HepG2 (cell line): Measurements from ENCODE around the gene WDR6. TPM values are rescaled to one million over a fixed set of nuclear protein-coding genes. Genes with fewer than 3 reads are reported as not detected.
A peak's percentile ranks its signal among the peaks of the same experiment; 100 is the strongest.

ENCODE experiments used
- BHLHE40 ChIP-seq: IDR thresholded peaks from 2 replicates; pipeline ENCODE4 v1.6.1; 2011; ENCODE audit warnings: low read length, improper control_type of control experiment
- CENPX ChIP-seq: sonication (generic); formaldehyde crosslinking; IDR thresholded peaks from 2 replicates; pipeline ENCODE4 v1.9.0; 2021; ENCODE audit warnings: mild to moderate bottlenecking, missing genetic modification reagents, moderate library complexity
- IRF9 ChIP-seq: sonication (generic); formaldehyde crosslinking; IDR thresholded peaks from 2 replicates; pipeline ENCODE4 v1.8.0; 2022; ENCODE audit warnings: missing genetic modification reagents, mild to moderate bottlenecking, borderline replicate concordance
- IRX3 ChIP-seq: sonication (generic); formaldehyde crosslinking; IDR thresholded peaks from 2 replicates; pipeline ENCODE4 v1.8.1; 2023; ENCODE audit warnings: mild to moderate bottlenecking, low read depth, missing genetic modification reagents, borderline replicate concordance
- KLF11 ChIP-seq: IDR thresholded peaks from 2 replicates; pipeline ENCODE4 v1.6.1; 2016; ENCODE audit warnings: missing compliant biosample characterization
- MBD4 ChIP-seq: IDR thresholded peaks from 2 replicates; pipeline ENCODE4 v1.6.1; 2012; ENCODE audit warnings: low read length, inconsistent platforms, borderline replicate concordance
- SNAPC4 ChIP-seq: sonication (generic); formaldehyde crosslinking; IDR thresholded peaks from 2 replicates; pipeline ENCODE4 v1.4.0; 2020; ENCODE audit warnings: mild to moderate bottlenecking, missing genetic modification reagents
- STAG1 ChIP-seq: sonication (generic); formaldehyde crosslinking; IDR thresholded peaks from 2 replicates; pipeline ENCODE4 v1.4.0; 2020; ENCODE audit warnings: missing genetic modification reagents
- ZBTB14 ChIP-seq: sonication (generic); formaldehyde crosslinking; IDR thresholded peaks from 2 replicates; pipeline ENCODE4 v1.4.0; 2020; ENCODE audit warnings: missing genetic modification reagents
- ZFP36L1 ChIP-seq: sonication (generic); formaldehyde crosslinking; IDR thresholded peaks from 2 replicates; pipeline ENCODE4 v1.8.0; 2022; ENCODE audit warnings: mild to moderate bottlenecking, missing genetic modification reagents, moderate library complexity
- ZFP90 ChIP-seq: sonication (generic); formaldehyde crosslinking; IDR thresholded peaks from 2 replicates; pipeline ENCODE4 v1.8.0; 2022; ENCODE audit warnings: missing genetic modification reagents, mild to moderate bottlenecking, inconsistent platforms, borderline replicate concordance
- ZNF207 ChIP-seq: fragments of 450-650 bp; IDR thresholded peaks from 2 replicates; pipeline ENCODE4 v1.6.1; 2016; ENCODE audit warnings: antibody characterized with exemption, borderline replicate concordance
- ZNF251 ChIP-seq: sonication (generic); formaldehyde crosslinking; IDR thresholded peaks from 2 replicates; pipeline ENCODE4 v1.9.0; 2021; ENCODE audit warnings: mild to moderate bottlenecking, missing genetic modification reagents
- ZNF451 ChIP-seq: sonication (generic); formaldehyde crosslinking; IDR thresholded peaks from 2 replicates; pipeline ENCODE4 v1.5.0; 2020; ENCODE audit warnings: mild to moderate bottlenecking, missing genetic modification reagents
- ZNF580 ChIP-seq: IDR thresholded peaks from 2 replicates; pipeline ENCODE4 v1.6.1; 2016; ENCODE audit warnings: low read depth, borderline replicate concordance
- ZNF7 ChIP-seq: IDR thresholded peaks from 2 replicates; pipeline ENCODE4 v1.6.1; 2016; ENCODE audit warnings: missing biosample characterization, missing genetic modification reagents
- ZNF724P ChIP-seq: sonication (generic); formaldehyde crosslinking; IDR thresholded peaks from 2 replicates; pipeline ENCODE4 v1.8.0; 2022; ENCODE audit warnings: missing genetic modification reagents, borderline replicate concordance
- ZNF839 ChIP-seq: sonication (generic); formaldehyde crosslinking; IDR thresholded peaks from 2 replicates; pipeline ENCODE4 v1.4.0; 2020; ENCODE audit warnings: missing genetic modification reagents, mild to moderate bottlenecking, borderline replicate concordance
- polyA plus RNA-seq, 8 experiments: library from polyadenylated mRNA; depleted of rRNA in 3 of 8; stranded (reverse) in 7 of 8; unstranded in 1 of 8; fragments of >200 nt; fragmentation: Illumina TruSeq in 4 of 8; extraction: Trizol in 4 of 8; gene quantifications; 2 replicates each; pipeline versions ENCODE4 v1.2.1 to v1.2.3, GENCODE V29; 2011 to 2016; ENCODE audit warnings: low read depth in 4 of 8, missing spikeins in 1 of 8, mixed read lengths in 1 of 8; ENCODE audit not compliant: insufficient read depth in 1 of 8
- total RNA-seq, 5 experiments: library from RNA; depleted of rRNA; stranded (reverse); fragments of >200 nt; fragmentation: Illumina TruSeq; extraction: Trizol; gene quantifications; 2 replicates each; pipeline ENCODE4 v1.2.3, GENCODE V29; 2016; ENCODE audit warnings: low read depth in 1 of 5

Gene WDR6
- total and polyA plus RNA-seq, 2 of the 13 experiments (the other 11 are each of a cell fraction or from before 2014, with no cell fraction given) = 73.4 to 139 TPM

GRCh38 chr3:49028673-49029562 lies 21.7 kb downstream of the WDR6 start, which contains the start of gene IMPDH2 (continued):
- TF ChIP-seq ZNF7 (CRISPR knock-in tag) (no peak), ZBTB14 (CRISPR knock-in tag) (peak; percentile 67), ZFP90 (CRISPR knock-in tag) (peak; percentile 92), ZNF207 (no peak), ZNF451 (no peak), ZNF580 (peak; percentile 80; the same call in 1 of the 2 replicates), IRF9 (CRISPR knock-in tag) (peak; percentile 98; the same call in 1 of the 2 replicates), CENPX (CRISPR knock-in tag) (no peak), BHLHE40 (no peak), MBD4 (no peak), ZNF839 (peak; percentile 77; the same call in 1 of the 2 replicates), ZFP36L1 (CRISPR knock-in tag) (peak; percentile 85; the same call in 1 of the 2 replicates), SNAPC4 (CRISPR knock-in tag) (peak; percentile 90), ZNF251 (CRISPR knock-in tag) (no peak), STAG1 (CRISPR knock-in tag) (peak; percentile 30; the same call in 1 of the 2 replicates), IRX3 (peak; percentile 74; the same call in 1 of the 2 replicates), KLF11 (CRISPR knock-in tag) (peak; percentile 87), ZNF724P (CRISPR knock-in tag) (peak; percentile 93; the same call in 1 of the 2 replicates)
